H54 (cell line): ENCODE data around the gene IQGAP1.
"Not testable (repeated sequence)": the region's sequence is repeated elsewhere in the genome, so short reads cannot be mapped to it uniquely, and the experiment has no call there.

Experiments used
- DNase-seq: peaks from one replicate; pipeline ENCODE4 v3.0.0; 2011; ENCODE audit warnings: low spot score, mixed read lengths; ENCODE audit not compliant: insufficient read length
- FAIRE-seq: peaks from 3 replicates; lab custom pipeline; 2011; peaks lifted over from hg19 to GRCh38; lab: Jason Lieb, UNC
- POLR2A ChIP-seq: IDR thresholded peaks from 2 replicates; pipeline ENCODE4 v1.6.1; 2011; ENCODE audit warnings: low read depth, mild to moderate bottlenecking, low read length

IQGAP1 gene

DNA sequence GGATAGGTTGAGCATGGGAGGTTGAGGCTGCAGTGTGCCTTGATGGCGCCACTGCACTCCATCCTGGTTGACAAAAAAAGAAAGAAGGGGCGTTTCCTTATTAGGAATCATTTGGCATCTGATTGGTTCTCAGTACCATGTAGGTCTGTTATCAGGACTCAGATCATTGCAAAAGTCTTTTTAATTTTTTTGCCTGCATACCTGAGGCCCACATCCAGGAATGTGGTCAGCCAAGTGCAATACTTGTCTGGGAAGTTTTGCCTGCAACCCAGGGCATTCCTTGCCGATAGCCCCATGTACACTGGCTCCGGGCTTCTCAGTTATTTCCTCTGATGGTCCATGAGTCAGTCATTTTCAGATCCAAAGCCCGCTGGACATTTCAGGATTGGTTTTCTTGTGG lies 91.6 kb downstream of the IQGAP1 start:
- DNase-seq (no peak), FAIRE-seq (no peak)
- TF ChIP-seq POLR2A: no peak

DNA sequence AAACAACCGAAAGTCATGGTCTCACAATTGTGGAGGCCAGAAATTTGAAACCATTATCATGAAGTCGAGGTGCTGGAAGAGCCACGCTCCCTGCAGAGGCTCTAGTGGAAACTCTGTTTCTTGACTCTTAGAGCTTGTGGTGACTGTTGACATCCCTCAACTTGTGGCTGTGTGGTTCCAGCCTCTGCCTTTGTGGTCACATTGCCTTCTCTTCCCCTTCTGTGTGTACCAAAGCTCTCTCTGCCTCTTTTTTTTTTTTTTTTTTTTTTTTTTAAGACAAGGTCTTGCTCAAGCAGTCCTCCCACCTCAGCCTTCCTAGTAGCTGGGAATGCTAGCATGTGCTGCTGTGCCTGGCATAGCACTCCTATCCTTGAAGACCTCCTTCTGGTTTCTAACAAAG lies 93.0 kb downstream of the IQGAP1 start:
- DNase-seq: no peak
- FAIRE-seq: no peak
- TF ChIP-seq POLR2A: no peak

DNA sequence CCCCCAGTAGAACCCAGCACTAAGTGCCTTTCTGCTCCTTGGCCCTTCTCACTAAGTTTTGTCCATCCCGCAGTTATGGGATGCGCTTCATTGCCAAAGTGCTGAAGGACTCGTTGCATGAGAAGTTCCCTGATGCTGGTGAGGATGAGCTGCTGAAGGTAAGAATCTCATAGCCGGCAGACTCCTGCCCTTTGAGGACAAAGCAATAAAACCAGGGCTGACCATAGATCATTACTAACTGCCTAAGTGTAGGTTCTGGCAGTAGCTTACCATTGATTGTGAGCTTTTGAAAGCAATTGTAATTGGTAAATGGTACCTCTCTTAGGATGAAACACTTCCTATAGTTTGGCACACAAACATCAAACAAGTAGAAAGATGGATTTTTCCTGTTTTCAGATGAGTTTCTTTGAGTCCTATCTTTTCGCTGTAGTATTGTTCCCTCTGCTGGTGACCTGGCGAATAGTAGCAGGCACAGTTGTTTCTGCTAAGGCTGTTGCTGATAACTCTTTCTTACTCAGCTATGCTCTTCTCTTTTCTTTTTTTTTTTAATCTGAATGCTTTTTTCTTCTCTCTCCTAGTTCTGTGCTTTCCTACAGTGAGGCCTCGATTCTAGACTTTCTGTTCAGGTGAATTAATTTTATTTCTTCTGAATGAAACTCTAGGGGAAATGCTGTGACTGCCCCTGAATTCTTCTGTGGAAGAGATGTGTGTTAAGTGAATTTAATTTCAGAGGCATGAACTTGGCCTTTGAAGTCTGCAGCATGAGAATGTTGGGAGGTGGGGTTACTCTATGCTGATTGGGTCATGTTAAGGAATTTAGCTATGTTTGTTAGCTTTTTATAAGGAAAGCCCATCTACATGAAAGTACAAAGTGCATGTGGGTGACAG lies 94.3 kb downstream of the IQGAP1 start:
- FAIRE-seq (no peak), DNase-seq (no peak)
- TF ChIP-seq POLR2A: no peak

DNA sequence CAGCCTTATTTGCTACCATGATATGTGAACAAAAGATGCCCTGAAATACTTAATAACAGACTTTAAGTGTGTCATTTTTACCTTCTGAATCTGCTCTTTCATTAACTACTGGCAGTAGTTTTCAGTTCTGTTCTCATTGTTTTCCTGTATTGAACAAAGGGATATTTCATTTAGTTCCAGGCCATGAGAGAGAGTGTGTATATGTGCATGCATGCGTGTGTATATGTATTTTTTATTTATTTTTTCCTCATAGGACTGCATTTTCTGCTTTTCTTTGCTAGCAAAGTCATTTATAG lies 94.9 kb downstream of the IQGAP1 start:
- no peak for FAIRE-seq
- TF ChIP-seq POLR2A: no peak
- DNase-seq: no peak

DNA sequence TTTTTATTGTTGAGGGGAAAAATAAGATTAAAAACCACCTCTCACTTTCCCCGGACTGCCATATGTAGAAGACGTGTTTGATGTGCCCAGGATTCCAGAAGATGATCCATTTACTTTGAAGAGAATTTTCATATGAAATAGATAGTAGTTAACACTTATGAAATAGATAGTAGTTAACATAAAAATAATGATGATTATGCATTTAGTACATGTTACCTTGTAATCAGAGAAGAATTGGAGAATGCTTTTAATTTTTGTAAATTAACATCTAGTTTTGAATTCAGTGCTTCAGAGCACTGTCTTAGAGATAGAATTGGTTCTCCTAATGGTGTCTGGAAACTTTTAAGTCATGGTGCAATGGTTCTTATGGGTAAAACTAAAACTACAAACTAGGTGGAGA lies 95.6 kb downstream of the IQGAP1 start:
- DNase-seq (no peak), FAIRE-seq (no peak)
- no peak for TF ChIP-seq POLR2A

DNA sequence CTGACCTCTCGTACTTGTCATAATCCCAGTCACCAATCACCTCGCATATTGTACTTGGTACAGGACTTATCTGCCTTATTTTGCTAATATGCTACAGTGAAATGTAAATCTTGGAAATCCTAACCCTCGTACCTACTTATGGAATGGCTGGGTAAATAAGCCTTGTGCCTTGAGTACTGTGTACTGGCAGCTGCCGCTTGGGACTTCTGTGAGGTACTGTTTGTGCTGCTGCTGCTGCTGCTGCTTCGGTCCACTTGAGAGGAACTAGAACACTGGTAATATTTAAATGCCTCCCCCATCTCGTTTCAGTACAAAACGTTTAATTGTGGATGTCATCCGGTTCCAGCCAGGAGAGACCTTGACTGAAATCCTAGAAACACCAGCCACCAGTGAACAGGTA lies 99.1 kb downstream of the IQGAP1 start:
- DNase-seq (no peak), FAIRE-seq (no peak)
- no peak for TF ChIP-seq POLR2A

DNA sequence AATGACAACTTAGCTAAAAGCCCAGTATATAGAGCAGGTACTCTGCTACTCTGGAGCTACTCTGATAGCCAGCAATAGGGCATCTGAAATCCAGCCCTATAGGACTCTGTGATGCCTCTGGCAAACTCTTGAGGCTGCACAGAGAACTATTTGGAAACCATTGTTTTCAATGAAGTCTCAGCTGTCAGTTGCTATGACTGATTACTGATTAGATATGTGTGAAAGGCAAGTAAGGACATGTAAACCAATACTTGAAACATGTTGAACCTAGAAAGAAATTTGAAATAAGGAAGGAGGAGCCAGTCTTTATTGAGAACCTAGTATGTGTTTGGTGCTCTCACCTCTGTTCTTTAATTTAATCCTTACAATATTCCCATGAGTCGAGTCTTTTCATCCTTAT lies 101.5 kb downstream of the IQGAP1 start:
- DNase-seq: no peak
- no peak for TF ChIP-seq POLR2A
- FAIRE-seq: no peak

DNA sequence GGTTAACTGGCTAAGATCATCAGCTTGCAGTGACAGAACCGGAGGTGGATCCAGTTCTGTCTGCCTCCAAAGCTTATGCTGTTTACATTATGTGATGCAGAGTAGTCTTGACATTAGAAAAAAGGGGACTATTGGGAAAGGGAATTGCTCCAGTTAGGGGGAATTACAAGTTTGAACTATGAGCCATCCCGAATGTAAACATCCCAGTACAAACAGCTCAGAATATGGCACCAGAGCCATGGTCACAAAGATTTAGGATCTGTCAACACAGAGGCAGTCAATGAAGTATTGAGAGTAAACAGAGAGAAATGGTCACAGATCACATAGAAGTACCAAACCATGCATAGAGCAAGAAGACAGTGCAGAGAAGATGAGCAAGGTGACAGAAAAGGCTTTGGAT lies 101.9 kb downstream of the IQGAP1 start:
- DNase-seq: no peak
- no peak for FAIRE-seq
- TF ChIP-seq POLR2A: no peak

DNA sequence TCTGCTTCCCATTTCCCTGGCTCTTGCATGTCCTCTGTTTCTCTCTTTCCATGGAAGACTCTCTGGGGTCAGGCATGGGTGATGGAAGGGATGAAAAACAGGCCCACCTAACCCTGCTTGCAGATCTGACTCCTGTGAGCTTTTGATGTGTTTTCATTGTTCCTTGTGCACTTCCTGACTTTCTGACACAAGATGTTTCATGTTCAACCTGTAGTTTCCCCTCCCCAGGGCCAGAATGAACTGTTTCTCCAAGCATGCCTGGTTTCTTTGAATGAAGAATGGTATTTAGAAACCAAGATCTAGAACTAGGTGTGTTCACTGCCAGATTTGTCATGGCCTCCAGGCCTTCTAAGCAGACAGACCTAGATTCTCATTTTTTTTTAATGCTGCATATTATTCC lies 105.6 kb downstream of the IQGAP1 start:
- FAIRE-seq: no peak
- no peak for TF ChIP-seq POLR2A
- DNase-seq: no peak

DNA sequence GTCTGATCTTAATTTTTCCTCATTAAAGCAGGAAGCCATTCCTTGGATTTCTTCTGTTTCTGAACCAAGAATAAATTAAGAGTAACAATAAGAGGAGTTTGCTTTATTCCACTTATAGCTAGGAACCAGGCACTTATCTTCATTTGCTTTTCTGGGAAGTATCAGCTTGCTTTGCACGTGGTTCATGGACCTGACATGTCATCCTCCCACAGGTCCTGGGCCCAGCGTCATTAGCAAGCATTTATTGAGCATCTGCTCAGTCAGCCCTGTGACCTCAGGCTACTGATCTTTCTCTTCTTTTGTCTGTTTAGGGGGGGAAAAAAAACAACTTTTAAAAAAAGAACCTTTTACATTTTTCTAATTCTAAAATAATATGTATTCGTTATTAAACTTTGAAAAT lies 107.0 kb downstream of the IQGAP1 start:
- no peak for DNase-seq
- FAIRE-seq: no peak

DNA sequence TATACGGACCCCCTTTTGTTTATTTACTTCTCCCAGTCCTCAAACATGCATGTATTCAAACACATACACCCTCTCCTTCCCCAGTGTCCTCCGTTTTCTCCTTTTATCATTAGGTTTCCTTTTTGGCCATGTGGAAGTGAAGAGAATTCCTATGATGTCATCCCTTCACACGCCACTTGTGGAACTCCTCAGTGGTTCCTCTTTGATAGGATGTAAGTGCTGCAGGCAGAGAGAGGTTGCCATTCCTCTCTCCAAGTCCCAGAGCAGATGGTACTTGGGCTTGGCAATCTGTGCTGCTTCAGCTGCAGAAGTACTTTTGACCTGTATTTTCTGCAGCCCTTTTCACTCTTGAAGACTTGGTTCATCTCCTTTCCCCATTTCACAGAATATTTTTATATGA lies 108.7 kb downstream of the IQGAP1 start:
- DNase-seq: no peak
- no peak for TF ChIP-seq POLR2A
- FAIRE-seq: no peak

More for the DNA sequence above, 107.0 kb downstream of the IQGAP1 start:
- no peak for TF ChIP-seq POLR2A

DNA sequence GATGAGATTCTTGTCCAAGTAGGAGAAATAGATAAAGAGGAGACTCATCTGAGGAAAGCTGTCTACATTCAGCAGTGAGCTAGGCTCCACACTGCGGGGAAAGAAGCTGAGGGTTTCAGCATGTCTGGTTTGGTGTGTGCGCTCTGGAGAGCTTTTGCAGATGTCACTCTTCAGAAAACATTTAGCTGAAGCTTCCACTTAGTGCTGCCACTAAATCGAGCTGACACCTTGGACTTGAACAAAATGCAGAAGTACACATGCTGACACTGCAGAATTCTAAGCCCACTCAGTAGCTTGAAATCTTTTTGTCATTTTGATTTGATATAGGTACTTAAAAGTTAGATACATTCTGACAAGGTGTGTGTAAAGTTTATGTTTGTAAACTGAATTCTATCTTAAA lies 109.3 kb downstream of the IQGAP1 start:
- no peak for TF ChIP-seq POLR2A
- DNase-seq (no peak), FAIRE-seq (no peak)

DNA sequence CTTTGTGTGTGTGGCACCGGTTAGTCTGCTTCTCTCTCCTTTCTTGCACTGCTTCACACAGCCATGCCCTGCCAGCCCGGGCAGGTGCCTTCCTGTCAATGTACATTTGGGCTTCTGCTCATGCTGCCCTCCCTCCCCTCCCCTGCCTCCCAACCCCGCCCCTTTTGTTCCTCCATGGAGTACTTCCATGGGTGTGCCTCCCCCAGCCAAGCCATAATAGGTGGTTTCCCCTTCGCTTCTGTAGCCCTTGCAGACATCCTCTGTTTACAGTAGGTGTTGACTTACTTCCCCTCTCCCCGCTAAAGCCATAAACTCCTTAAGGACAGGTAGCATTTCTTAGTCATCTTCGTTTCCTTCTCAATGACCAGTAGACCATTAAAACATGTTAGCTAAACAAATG lies 109.9 kb downstream of the IQGAP1 start:
- FAIRE-seq (no peak), DNase-seq (no peak)
- no peak for TF ChIP-seq POLR2A

DNA sequence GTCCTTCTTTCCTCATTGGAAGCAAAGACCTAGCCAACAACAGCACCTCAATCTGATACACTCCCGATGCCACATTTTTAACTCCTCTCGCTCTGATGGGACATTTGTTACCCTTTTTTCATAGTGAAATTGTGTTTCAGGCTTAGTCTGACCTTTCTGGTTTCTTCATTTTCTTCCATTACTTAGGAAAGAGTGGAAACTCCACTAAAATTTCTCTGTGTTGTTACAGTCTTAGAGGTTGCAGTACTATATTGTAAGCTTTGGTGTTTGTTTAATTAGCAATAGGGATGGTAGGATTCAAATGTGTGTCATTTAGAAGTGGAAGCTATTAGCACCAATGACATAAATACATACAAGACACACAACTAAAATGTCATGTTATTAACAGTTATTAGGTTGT lies 112.1 kb downstream of the IQGAP1 start:
- no peak for FAIRE-seq
- no peak for TF ChIP-seq POLR2A

DNA sequence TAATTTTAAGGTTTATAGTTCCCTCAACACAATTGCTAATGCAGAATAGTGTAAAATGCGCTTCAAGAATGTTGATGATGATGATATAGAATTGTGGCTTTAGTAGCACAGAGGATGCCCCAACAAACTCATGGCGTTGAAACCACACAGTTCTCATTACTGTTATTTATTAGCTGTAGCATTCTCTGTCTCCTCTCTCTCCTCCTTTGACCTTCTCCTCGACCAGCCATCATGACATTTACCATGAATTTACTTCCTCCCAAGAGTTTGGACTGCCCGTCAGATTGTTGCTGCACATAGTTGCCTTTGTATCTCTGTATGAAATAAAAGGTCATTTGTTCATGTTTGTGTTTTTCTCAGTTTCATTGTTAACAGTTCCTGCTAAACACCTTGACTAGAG lies 113.9 kb downstream of the IQGAP1 start:
- no peak for FAIRE-seq
- no peak for TF ChIP-seq POLR2A
- DNase-seq: no peak

More for the DNA sequence above, 112.1 kb downstream of the IQGAP1 start:
- no peak for DNase-seq

DNA sequence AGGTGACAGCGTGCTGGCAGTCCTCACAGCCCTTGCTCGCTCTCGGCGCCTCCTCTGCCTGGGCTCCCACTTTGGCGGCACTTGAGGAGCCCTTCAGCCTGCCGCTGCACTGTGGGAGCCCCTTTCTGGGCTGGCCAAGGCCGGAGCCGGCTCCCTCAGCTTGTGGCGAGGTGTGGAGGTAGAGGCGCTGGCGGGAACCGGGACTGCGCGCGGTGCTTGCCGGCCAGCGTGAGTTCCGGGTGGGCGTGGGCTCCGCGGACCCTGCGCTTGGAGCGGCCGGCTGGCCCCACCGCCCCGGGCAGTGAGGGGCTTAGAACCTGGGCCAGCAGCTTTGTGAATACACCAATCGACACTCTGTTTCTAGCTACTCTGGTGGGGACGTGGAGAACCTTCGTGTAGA lies 122.7 kb downstream of the IQGAP1 start:
- FAIRE-seq, DNase-seq: not testable (repeated sequence)

DNA sequence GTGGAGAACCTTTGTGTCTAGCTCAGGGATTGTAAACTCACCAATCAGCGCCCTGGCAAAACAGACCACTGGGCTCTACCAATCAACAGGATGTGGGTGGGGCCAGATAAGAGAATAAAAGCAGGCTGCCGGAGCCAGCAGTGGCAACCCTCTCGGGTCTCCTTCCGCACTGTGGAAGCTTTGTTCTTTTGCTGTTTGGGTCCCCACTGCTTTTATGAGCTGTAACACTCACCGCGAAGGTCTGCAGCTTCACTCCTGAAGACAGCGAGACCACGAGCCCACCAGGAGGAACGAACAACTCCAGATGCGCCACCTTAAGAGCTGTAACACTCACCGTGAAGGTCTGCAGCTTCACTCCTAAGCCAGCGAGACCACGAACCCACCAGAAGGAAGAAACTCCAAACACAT lies 123.2 kb downstream of the IQGAP1 start:
- not testable (repeated sequence) for DNase-seq, FAIRE-seq
